IMR-90 (cell line): ENCODE results near the gene NOSTRIN.

Experiments
- CEBPB ChIP-seq: IDR thresholded peaks from 2 replicates; pipeline ENCODE4 v1.6.1; 2012; ENCODE audit warnings: low read depth, low read length, improper control_type of control experiment
- CHD1 ChIP-seq: IDR thresholded peaks from 2 replicates; pipeline ENCODE4 v1.6.1; 2012; ENCODE audit warnings: low read depth, low read length, improper control_type of control experiment
- CTCF ChIP-seq: conservative IDR thresholded peaks from 2 replicates; pipeline ENCODE4 v1.5.1; 2012; ENCODE audit warnings: mild to moderate bottlenecking, low read depth, low read length, improper control_type of control experiment
- FOS ChIP-seq: fragments of 150-350 bp; IDR thresholded peaks from 2 replicates; pipeline ENCODE4 v1.6.1; 2016; ENCODE audit warnings: low read depth, low read length
- MAFK ChIP-seq: IDR thresholded peaks from 2 replicates; pipeline ENCODE4 v1.6.1; 2012; ENCODE audit warnings: low read depth, low read length, improper control_type of control experiment
- MXI1 ChIP-seq: IDR thresholded peaks from 2 replicates; pipeline ENCODE4 v1.6.1; 2012; ENCODE audit warnings: low read depth, mild to moderate bottlenecking, low read length, moderate library complexity, borderline replicate concordance
- POLR2A ChIP-seq: IDR thresholded peaks from 2 replicates; pipeline ENCODE4 v1.6.1; 2012; ENCODE audit warnings: mild to moderate bottlenecking, low read depth, low read length
- RCOR1 ChIP-seq: IDR thresholded peaks from 2 replicates; pipeline ENCODE4 v1.6.1; 2012; ENCODE audit warnings: mild to moderate bottlenecking, low read length, improper control_type of control experiment; ENCODE audit not compliant: insufficient replicate concordance
- SMC3 ChIP-seq: fragments of 150-350 bp; IDR thresholded peaks from 2 replicates; pipeline ENCODE4 v1.6.1; 2016; ENCODE audit warnings: low read depth, mild to moderate bottlenecking, antibody characterized with exemption, low read length, moderate library complexity
- TF ChIP-seq, protein P1 (sequence below): fragments of 150-350 bp; IDR thresholded peaks from 2 replicates; pipeline ENCODE4 v1.6.1; 2017; ENCODE audit warnings: mild to moderate bottlenecking, antibody characterized with exemption, low read length, low read depth

GRCh38 chr2:168781191-168781817, 21.1 kb upstream of the NOSTRIN start:
- TF ChIP-seq CEBPB (no peak), MXI1 (no peak), POLR2A (no peak), CTCF (no peak), FOS (no peak), MAFK (no peak), RCOR1 (no peak), CHD1 (no peak), SMC3 (no peak)
- TF ChIP-seq, protein P1, sequence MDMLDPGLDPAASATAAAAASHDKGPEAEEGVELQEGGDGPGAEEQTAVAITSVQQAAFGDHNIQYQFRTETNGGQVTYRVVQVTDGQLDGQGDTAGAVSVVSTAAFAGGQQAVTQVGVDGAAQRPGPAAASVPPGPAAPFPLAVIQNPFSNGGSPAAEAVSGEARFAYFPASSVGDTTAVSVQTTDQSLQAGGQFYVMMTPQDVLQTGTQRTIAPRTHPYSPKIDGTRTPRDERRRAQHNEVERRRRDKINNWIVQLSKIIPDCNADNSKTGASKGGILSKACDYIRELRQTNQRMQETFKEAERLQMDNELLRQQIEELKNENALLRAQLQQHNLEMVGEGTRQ = no peak
